Neural progenitor cell (in vitro differentiated cells): ENCODE results near the gene PTPRN2. TPM values are rescaled to one million over a fixed set of nuclear protein-coding genes. Genes with fewer than 3 reads are reported as not detected.

ENCODE experiments used
- DNase-seq: peaks from one replicate; pipeline ENCODE4 v3.0.0-alpha.2; 2016; ENCODE audit warnings: low spot score
- H2AFZ ChIP-seq: fragments of 200-600 bp; sonication (generic); replicated peaks from 2 replicates; pipeline ENCODE4 v1.6.1; 2016; ENCODE audit warnings: antibody characterized with exemption
- H3F3A ChIP-seq: fragments of 200-600 bp; sonication (generic); 2 replicates; pipeline ENCODE4 v1.6.1; 2016; ENCODE audit warnings: antibody characterized with exemption, low read depth
- H3K27ac ChIP-seq: fragments of 200-600 bp; sonication (generic); 2 replicates; pipeline ENCODE4 v1.5.1; 2016; ENCODE audit warnings: mild to moderate bottlenecking
- H3K27me3 ChIP-seq: fragments of 200-600 bp; sonication (generic); 2 replicates; pipeline ENCODE4 v1.6.1; 2016; ENCODE audit warnings: mild to moderate bottlenecking, moderate library complexity
- H3K36me3 ChIP-seq: fragments of 200-600 bp; sonication (generic); 2 replicates; pipeline ENCODE4 v1.5.1; 2016
- H3K4me1 ChIP-seq: fragments of 200-600 bp; sonication (generic); 2 replicates; pipeline ENCODE4 v1.6.1; 2016; ENCODE audit warnings: mixed run types
- H3K4me2 ChIP-seq: fragments of 200-600 bp; sonication (generic); 2 replicates; pipeline ENCODE4 v1.6.1; 2016
- H3K4me3 ChIP-seq: fragments of 200-600 bp; sonication (generic); 2 replicates; pipeline ENCODE4 v1.5.1; 2016
- H3K79me2 ChIP-seq: fragments of 200-600 bp; sonication (generic); 2 replicates; pipeline ENCODE4 v1.6.1; 2016; ENCODE audit warnings: low read depth
- H3K9ac ChIP-seq: fragments of 200-600 bp; sonication (generic); 2 replicates; pipeline ENCODE4 v1.6.1; 2016
- H3K9me3 ChIP-seq: fragments of 200-600 bp; sonication (generic); 2 replicates; pipeline ENCODE4 v1.5.1; 2016; ENCODE audit warnings: low read depth
- H4K20me1 ChIP-seq: fragments of 200-600 bp; sonication (generic); 2 replicates; pipeline ENCODE4 v1.6.1; 2016; ENCODE audit warnings: low read depth
- H3K27ac Mint-ChIP-seq: 3 replicates; pipeline ENCODE4 v1.8.0; 2021; ENCODE audit warnings: mixed read lengths
- H3K27me3 Mint-ChIP-seq: 2 replicates; pipeline ENCODE4 v1.8.0; 2022; ENCODE audit warnings: low read depth, mild to moderate bottlenecking, inconsistent platforms, moderate library complexity, mixed read lengths; ENCODE audit not compliant: insufficient read depth
- H3K36me3 Mint-ChIP-seq: 3 replicates; pipeline ENCODE4 v1.8.0; 2021; ENCODE audit warnings: mixed read lengths
- H3K4me1 Mint-ChIP-seq: 3 replicates; pipeline ENCODE4 v1.8.0; 2021; ENCODE audit warnings: mixed read lengths
- H3K4me3 Mint-ChIP-seq: 3 replicates; pipeline ENCODE4 v1.8.0; 2021; ENCODE audit warnings: mild to moderate bottlenecking, moderate library complexity, mixed read lengths
- H3K9me3 Mint-ChIP-seq: 3 replicates; pipeline ENCODE4 v1.8.0; 2020; ENCODE audit warnings: mixed read lengths
- EZH2 ChIP-seq: fragments of 200-600 bp; sonication (generic); IDR thresholded peaks from 2 replicates; pipeline ENCODE4 v1.6.1; 2017; ENCODE audit warnings: antibody characterized with exemption, mild to moderate bottlenecking, moderate library complexity
- EZH2phosphoT487 ChIP-seq: fragments of 200-600 bp; sonication (generic); IDR thresholded peaks from 2 replicates; pipeline ENCODE4 v1.6.1; 2017; ENCODE audit warnings: antibody characterized with exemption
- total RNA-seq: library from RNA; depleted of rRNA; stranded (reverse); fragments of >200 nt; gene quantifications from 2 replicates; pipeline ENCODE4 v1.2.3, GENCODE V29; 2015; ENCODE audit warnings: low replicate concordance
- TF ChIP-seq, protein P1 (sequence below): fragments of 200-600 bp; sonication (generic); IDR thresholded peaks from 2 replicates; pipeline ENCODE4 v1.5.1; 2017; ENCODE audit warnings: antibody characterized with exemption, mild to moderate bottlenecking

The PTPRN2 gene
- total RNA-seq, 1 donor from 2014 or later, result 3.0 TPM

DNA sequence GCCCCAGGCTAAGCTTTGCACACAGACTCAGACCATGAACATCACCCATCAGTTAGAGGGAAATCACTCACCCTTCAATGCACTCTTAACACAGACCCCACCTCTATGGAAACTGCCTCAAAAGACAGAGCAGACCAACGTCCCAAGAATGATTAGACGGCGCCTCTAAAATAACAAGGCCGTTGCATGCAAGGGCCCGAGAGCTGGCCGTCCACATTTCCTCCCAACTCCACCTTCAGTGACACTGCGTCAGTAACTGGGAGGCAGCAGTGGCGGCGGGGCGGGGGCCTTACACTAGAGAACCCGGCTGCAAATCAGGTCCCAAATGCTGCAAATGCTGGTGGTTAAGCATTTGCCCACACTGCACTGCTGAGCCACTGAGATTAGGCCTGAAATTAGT is 115.0 kb downstream of the PTPRN2 start:
- Histone ChIP-seq H3K36me3 (no peaks in the 10 kb centered on the region), H3K27me3 (no peaks in the 10 kb centered on the region), H3K4me3 (no peak overlapping the region), H3K4me1 (peaks cover 43% of the 10 kb centered on the region), H3K27ac (no peak overlapping the region), H3F3A (no peaks in the 10 kb centered on the region), H3K4me2 (no peak overlapping the region), H2AFZ (no peak overlapping the region), H3K79me2 (no peaks in the 10 kb centered on the region), H3K9ac (no peak overlapping the region), H4K20me1 (no peaks in the 10 kb centered on the region), H3K9me3 (no peaks in the 10 kb centered on the region)
- H3K4me3 Mint-ChIP-seq, result no peak overlapping the region
- DNase-seq, result no peak
- TF ChIP-seq, protein P1, sequence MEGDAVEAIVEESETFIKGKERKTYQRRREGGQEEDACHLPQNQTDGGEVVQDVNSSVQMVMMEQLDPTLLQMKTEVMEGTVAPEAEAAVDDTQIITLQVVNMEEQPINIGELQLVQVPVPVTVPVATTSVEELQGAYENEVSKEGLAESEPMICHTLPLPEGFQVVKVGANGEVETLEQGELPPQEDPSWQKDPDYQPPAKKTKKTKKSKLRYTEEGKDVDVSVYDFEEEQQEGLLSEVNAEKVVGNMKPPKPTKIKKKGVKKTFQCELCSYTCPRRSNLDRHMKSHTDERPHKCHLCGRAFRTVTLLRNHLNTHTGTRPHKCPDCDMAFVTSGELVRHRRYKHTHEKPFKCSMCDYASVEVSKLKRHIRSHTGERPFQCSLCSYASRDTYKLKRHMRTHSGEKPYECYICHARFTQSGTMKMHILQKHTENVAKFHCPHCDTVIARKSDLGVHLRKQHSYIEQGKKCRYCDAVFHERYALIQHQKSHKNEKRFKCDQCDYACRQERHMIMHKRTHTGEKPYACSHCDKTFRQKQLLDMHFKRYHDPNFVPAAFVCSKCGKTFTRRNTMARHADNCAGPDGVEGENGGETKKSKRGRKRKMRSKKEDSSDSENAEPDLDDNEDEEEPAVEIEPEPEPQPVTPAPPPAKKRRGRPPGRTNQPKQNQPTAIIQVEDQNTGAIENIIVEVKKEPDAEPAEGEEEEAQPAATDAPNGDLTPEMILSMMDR, result no peak
- TF ChIP-seq EZH2 (no peak), EZH2phosphoT487 (no peak)
- H3K4me1 Mint-ChIP-seq, result peaks cover 41% of the 10 kb centered on the region
- peak overlapping the region; percentile 6 for H3K27ac Mint-ChIP-seq
- no peaks in the 10 kb centered on the region for H3K36me3 Mint-ChIP-seq
- peaks cover 4% of the 10 kb centered on the region for H3K9me3 Mint-ChIP-seq
- peaks cover 5% of the 10 kb centered on the region for H3K27me3 Mint-ChIP-seq

DNA sequence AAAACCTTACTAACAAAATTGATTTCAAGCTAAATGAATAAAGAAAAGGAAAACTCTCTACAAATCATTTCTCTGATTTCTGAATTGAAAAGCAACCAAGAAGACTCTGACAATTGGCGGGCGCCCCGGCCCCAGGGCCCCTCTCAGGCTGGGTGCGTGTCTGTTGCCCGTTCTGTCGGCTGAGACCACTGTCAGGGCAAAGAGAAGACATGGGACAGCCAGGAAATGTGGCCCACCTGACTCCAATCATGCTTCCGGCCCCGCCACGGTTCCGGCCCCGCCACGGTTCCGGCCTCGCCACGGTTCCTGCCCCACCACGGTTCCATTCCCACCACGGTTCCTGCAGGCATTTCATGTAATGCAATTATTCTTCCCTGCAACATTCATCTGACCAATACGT is 115.9 kb downstream of the PTPRN2 start:
- no peak overlapping the region for H2AFZ ChIP-seq
- no peak overlapping the region for H3K4me3 ChIP-seq
- no peak overlapping the region for H3K27ac ChIP-seq
- no peaks in the 10 kb centered on the region for H3K27me3 ChIP-seq
- Mint-ChIP-seq H3K27ac (peak overlapping the region; percentile 34), H3K4me3 (no peak overlapping the region), H3K27me3 (peaks cover 5% of the 10 kb centered on the region), H3K4me1 (peaks cover 37% of the 10 kb centered on the region), H3K36me3 (no peaks in the 10 kb centered on the region), H3K9me3 (peaks cover 4% of the 10 kb centered on the region)
- no peaks in the 10 kb centered on the region for H3K79me2 ChIP-seq
- no peak for DNase-seq
- no peaks in the 10 kb centered on the region for H4K20me1 ChIP-seq
- H3K9me3 ChIP-seq, result no peaks in the 10 kb centered on the region
- H3K36me3 ChIP-seq, result no peaks in the 10 kb centered on the region
- no peak overlapping the region for H3K4me2 ChIP-seq
- TF ChIP-seq, protein P1, result no peak
- TF ChIP-seq EZH2phosphoT487 (no peak), EZH2 (no peak)
- H3K9ac ChIP-seq, result no peak overlapping the region
- H3K4me1 ChIP-seq, result peaks cover 46% of the 10 kb centered on the region
- no peaks in the 10 kb centered on the region for H3F3A ChIP-seq

DNA sequence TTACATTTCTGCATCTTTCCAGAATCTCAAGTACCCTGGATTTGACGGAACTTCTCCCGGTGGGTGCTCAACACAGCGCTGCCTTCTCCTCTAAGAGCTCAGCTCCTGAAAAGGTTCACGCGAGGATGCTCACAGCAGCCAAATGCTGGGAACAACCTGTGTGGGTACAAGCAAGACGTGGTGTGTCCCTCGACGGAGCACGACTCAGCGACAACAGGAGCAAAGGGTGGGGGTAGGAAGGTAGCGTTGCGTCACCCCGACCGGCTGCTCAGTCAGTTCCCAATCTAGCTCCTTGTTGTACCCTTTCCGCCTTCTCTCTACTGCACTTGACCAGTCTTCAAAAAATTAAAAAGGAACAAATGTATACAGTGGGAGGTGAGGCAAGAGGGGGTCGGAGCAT is 117.3 kb downstream of the PTPRN2 start:
- Histone ChIP-seq H3K27me3 (no peaks in the 10 kb centered on the region), H3K4me3 (no peak overlapping the region), H3K9me3 (no peaks in the 10 kb centered on the region), H4K20me1 (no peaks in the 10 kb centered on the region), H2AFZ (peak overlapping the region; percentile 42), H3K27ac (no peak overlapping the region), H3K36me3 (no peaks in the 10 kb centered on the region), H3K79me2 (no peaks in the 10 kb centered on the region), H3F3A (no peaks in the 10 kb centered on the region), H3K4me1 (peaks cover 46% of the 10 kb centered on the region), H3K4me2 (no peak overlapping the region), H3K9ac (no peak overlapping the region)
- TF ChIP-seq EZH2phosphoT487, result no peak
- TF ChIP-seq, protein P1, result no peak
- no peak for TF ChIP-seq EZH2
- Mint-ChIP-seq H3K27me3 (peaks cover 5% of the 10 kb centered on the region), H3K4me1 (peaks cover 31% of the 10 kb centered on the region), H3K36me3 (no peaks in the 10 kb centered on the region), H3K27ac (no peak overlapping the region), H3K4me3 (no peak overlapping the region), H3K9me3 (peaks cover 4% of the 10 kb centered on the region)
- DNase-seq, result no peak
